Measurements from ENCODE around the gene COL1A1. TPM values are rescaled to one million over a fixed set of nuclear protein-coding genes. Genes with fewer than 3 reads are reported as not detected.

COL1A1 gene
- total RNA-seq, 1 donor from 2014 or later: 171 TPM

GRCh38 chr17:50165867-50166517 is 35.4 kb downstream of the COL1A1 start, which contains the start of gene SGCA:
Gene SGCA, plus strand, starts transcription at chr17:50166005. Its CDS starts 36 bp downstream, at chr17:50166041.
- H3K36me3 ChIP-seq: no peaks in the 10 kb centered on the region
- peak within 1 kb of the TSS; percentile 69 for H3K27ac ChIP-seq
- TF ChIP-seq POLR2AphosphoS5 (IDR thresholded peaks at IDR 0.05; ENCODE audit: insufficient read depth in 1 of 2, low read depth in 1 of 2): peak in 1 of 2 donors; percentile 25
- no peak for TF ChIP-seq POLR2A (IDR thresholded peaks at IDR 0.05)
- intact Hi-C loops (cut with DNase I): no loop called here
- no peaks in the 10 kb centered on the region for H3K9me3 ChIP-seq
- peak within 1 kb of the TSS in 1 of 2 donors; percentile 28 for H3K4me3 ChIP-seq
- DNase-seq (ENCODE audit: extremely low spot score in 2 of 2): no peak
- H3K27me3 ChIP-seq: no peaks in the 10 kb centered on the region
- H3K4me1 ChIP-seq: peaks cover 16% of the 10 kb centered on the region

DNA sequence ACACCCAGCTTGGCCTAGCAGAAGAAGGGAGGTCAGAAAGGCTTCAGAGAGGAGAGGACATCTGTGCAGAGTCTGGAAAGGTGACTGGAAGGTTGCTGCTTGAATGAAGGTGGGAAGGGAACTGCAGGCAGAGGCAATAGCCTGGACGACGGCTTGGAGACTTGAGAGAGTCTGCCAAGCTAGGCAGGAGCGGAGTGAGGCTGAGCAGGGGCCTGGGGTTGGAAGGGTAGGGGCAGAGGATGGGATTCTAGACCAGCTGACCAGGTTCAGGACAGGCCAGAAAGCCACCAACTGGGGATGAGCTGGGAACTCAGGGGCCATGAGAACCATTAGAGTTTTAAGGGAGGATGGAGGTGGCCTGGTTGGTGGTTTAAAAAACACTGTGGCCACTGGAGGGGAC is 36.0 kb downstream of the COL1A1 start:
- Histone ChIP-seq H3K27ac (peak overlapping the region; percentile 69), H3K9me3 (no peaks in the 10 kb centered on the region), H3K36me3 (no peaks in the 10 kb centered on the region), H3K27me3 (no peaks in the 10 kb centered on the region), H3K4me3 (peak overlapping the region in 1 of 2 donors; percentile 28), H3K4me1 (peaks cover 22% of the 10 kb centered on the region)
- no peak for TF ChIP-seq POLR2A (IDR thresholded peaks at IDR 0.05)
- no peak for TF ChIP-seq POLR2AphosphoS5 (IDR thresholded peaks at IDR 0.05; ENCODE audit: insufficient read depth in 1 of 2, low read depth in 1 of 2)
- no peak for TF ChIP-seq CTCF (IDR thresholded peaks at IDR 0.05)
- intact Hi-C loops (cut with DNase I): no loop called here
- no peak for DNase-seq (ENCODE audit: extremely low spot score in 2 of 2)

GRCh38 chr17:50165066-50165465 is 36.4 kb downstream of the COL1A1 start:
- DNase-seq (ENCODE audit: extremely low spot score in 2 of 2): no peak
- TF ChIP-seq POLR2A (IDR thresholded peaks at IDR 0.05) (no peak), POLR2AphosphoS5 (IDR thresholded peaks at IDR 0.05; ENCODE audit: insufficient read depth in 1 of 2, low read depth in 1 of 2) (no peak), CTCF (IDR thresholded peaks at IDR 0.05) (no peak)
- no peak overlapping the region for H3K4me3 ChIP-seq
- peaks cover 24% of the 10 kb centered on the region for H3K4me1 ChIP-seq
- no peaks in the 10 kb centered on the region for H3K36me3 ChIP-seq
- no peak overlapping the region for H3K27ac ChIP-seq
- no peaks in the 10 kb centered on the region for H3K27me3 ChIP-seq
- intact Hi-C loops (cut with DNase I): no loop called here
- H3K9me3 ChIP-seq: no peaks in the 10 kb centered on the region

DNA sequence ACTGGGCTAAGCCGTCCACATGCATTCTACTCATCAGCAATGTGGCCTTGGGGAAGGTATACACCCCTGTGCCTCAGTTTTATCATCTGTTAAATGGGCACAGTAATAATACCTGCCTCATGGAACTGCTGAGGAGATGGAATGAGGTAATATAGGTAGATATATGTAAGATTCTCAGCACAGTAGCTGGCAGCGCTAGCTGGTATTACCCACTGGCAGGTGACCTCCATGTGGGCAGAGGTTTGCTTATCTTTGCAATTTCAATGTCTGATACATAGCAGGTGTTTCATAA is 36.8 kb downstream of the COL1A1 start:
- no peak overlapping the region for H3K27ac ChIP-seq
- no peaks in the 10 kb centered on the region for H3K9me3 ChIP-seq
- peaks cover 24% of the 10 kb centered on the region for H3K4me1 ChIP-seq
- no peaks in the 10 kb centered on the region for H3K36me3 ChIP-seq
- intact Hi-C loops (cut with DNase I): no loop called here
- H3K27me3 ChIP-seq: no peaks in the 10 kb centered on the region
- no peak for DNase-seq (ENCODE audit: extremely low spot score in 2 of 2)
- no peak for TF ChIP-seq CTCF (IDR thresholded peaks at IDR 0.05)
- TF ChIP-seq POLR2AphosphoS5 (IDR thresholded peaks at IDR 0.05; ENCODE audit: insufficient read depth in 1 of 2, low read depth in 1 of 2): no peak
- TF ChIP-seq POLR2A (IDR thresholded peaks at IDR 0.05): no peak
- no peak overlapping the region for H3K4me3 ChIP-seq

DNA sequence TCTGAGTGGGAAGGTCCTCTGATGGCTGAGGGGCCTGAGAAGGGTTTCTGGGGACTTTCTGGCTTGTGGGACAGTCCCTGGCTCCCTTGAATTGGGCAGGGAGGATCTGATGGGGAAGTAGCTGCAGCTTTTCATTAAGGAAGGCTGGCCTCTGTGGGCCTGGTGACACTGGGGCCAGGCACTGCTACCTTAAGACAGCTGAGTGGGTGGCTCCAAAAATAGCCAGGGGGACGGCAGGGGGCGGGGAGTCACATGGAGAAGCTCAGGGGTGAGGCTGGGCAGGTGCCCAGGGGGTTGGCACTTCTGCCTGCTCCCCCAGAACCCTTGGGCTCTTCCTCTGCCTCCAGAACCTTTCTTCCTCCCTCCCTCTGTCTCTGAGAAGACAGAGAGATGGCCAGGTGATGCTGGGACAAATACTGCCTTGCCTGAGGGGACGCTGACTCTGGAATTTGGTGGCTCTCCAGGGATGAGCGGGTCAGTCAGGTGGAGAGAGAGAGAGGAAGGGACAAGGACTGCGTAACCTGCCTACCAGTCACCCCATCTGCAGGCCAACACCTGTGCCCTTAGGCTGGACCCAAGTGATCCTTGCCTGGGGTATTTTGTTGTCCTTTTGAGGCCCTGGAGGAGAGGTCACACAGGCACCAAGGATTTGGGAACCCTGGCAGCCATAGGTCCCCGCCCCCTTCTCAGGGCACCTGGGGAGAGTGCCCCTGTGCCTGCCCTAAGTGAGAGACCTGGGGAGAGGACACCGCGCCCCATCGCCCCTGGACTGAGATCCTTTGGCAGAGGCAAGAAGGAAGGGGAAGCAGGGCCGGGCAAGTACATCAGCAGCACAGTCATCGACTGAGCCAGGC is 37.4 kb downstream of the COL1A1 start:
- DNase-seq (ENCODE audit: extremely low spot score in 2 of 2): no peak
- Histone ChIP-seq H3K4me3 (no peak overlapping the region), H3K36me3 (no peaks in the 10 kb centered on the region), H3K4me1 (peaks cover 21% of the 10 kb centered on the region), H3K9me3 (no peaks in the 10 kb centered on the region), H3K27ac (no peak overlapping the region), H3K27me3 (no peaks in the 10 kb centered on the region)
- intact Hi-C loops (cut with DNase I): no loop called here
- no peak for TF ChIP-seq CTCF (IDR thresholded peaks at IDR 0.05)
- no peak for TF ChIP-seq POLR2A (IDR thresholded peaks at IDR 0.05)
- TF ChIP-seq POLR2AphosphoS5 (IDR thresholded peaks at IDR 0.05; ENCODE audit: insufficient read depth in 1 of 2, low read depth in 1 of 2): no peak
